Esophagus (tissue), 2 donors: ENCODE data around the gene ARPC1A. TPM values are rescaled to one million over a fixed set of nuclear protein-coding genes. Genes with fewer than 3 reads are reported as not detected.
A peak's percentile ranks its signal among the peaks of the same experiment; 100 is the strongest.
"Not testable (repeated sequence)": the region's sequence is repeated elsewhere in the genome, so short reads cannot be mapped to it uniquely, and the experiment has no call there.

Experiments
- H3K27ac ChIP-seq, 2 donors: one replicate each; pipeline ENCODE4 v1.5.1; 2013; ENCODE audit warnings: low read depth in 2 of 2, mild to moderate bottlenecking in 2 of 2, inconsistent platforms in 1 of 2, low read length in 1 of 2, moderate library complexity in 1 of 2
- H3K27me3 ChIP-seq, 2 donors: one replicate each; pipeline ENCODE4 v1.6.1; 2013; ENCODE audit warnings: low read length in 2 of 2, control low read depth in 1 of 2, mild to moderate bottlenecking in 1 of 2; ENCODE audit not compliant: insufficient read depth in 2 of 2, control insufficient read depth in 1 of 2
- H3K36me3 ChIP-seq, 2 donors: one replicate each; pipeline ENCODE4 v1.6.1; 2013; ENCODE audit warnings: low read length in 1 of 2; ENCODE audit not compliant: control insufficient read depth in 2 of 2, insufficient read depth in 2 of 2
- H3K4me1 ChIP-seq, 2 donors: one replicate each; pipeline ENCODE4 v1.6.1; 2013; ENCODE audit warnings: low read length in 1 of 2; ENCODE audit not compliant: control insufficient read depth in 2 of 2, insufficient read depth in 2 of 2
- H3K4me3 ChIP-seq, 2 donors: one replicate each; pipeline ENCODE4 v1.5.1; 2013; ENCODE audit warnings: low read length in 2 of 2, mild to moderate bottlenecking in 2 of 2, low read depth in 1 of 2, moderate library complexity in 1 of 2
- H3K9me3 ChIP-seq, 2 donors: one replicate each; pipeline ENCODE4 v1.6.1; 2013; ENCODE audit warnings: mild to moderate bottlenecking in 2 of 2, low read depth in 1 of 2, low read length in 1 of 2, moderate library complexity in 1 of 2; ENCODE audit not compliant: control insufficient read depth in 2 of 2, insufficient read depth in 1 of 2
- WGBS, 2 donors: extraction: QIAGEN DNeasy Blood & Tissue Kit; methylation state at CpG; one replicate each; pipeline ENCODE4 v1.1.7; 2013; 5-methylcytosine and 5-hydroxymethylcytosine counted together
- polyA plus RNA-seq, 2 donors: library from polyadenylated mRNA; stranded (reverse); fragments of 200-250 nt; gene quantifications; one replicate each; pipeline ENCODE4 v1.2.3, GENCODE V29; 2013
- donor health status: healthy with polysubstance abuse.
- donor health status: Bipolar disorder and iron deficiency.

The ARPC1A gene
- polyA plus RNA-seq, 2 donors: 150 to 209 TPM

- Histone ChIP-seq H3K27ac (peak within 1 kb of the TSS; percentile 81 to 88), H3K4me3 (peak within 1 kb of the TSS; percentile 60 to 61), H3K36me3 (no peaks in the 10 kb centered on the region), H3K4me1 (peaks cover 2 to 3% of the 10 kb centered on the region in 2 donors), H3K27me3 (no peaks in the 10 kb centered on the region), H3K9me3 (no peaks in the 10 kb centered on the region)
- WGBS, 2 donors: 2% methylated on average over 57 to 95 of the region's 95 CpGs
Measured at GRCh38 chr7:99374111-99375064, 48.7 kb downstream of the ARPC1A start, which contains the start of gene ARPC1B. Gene ARPC1B, plus strand, starts transcription at chr7:99374730. Its CDS starts 10,985 bp downstream, at chr7:99385715.

GRCh38 chr7:99375070-99375807, 49.5 kb downstream of the ARPC1A start:
- H3K9me3 ChIP-seq: no peaks in the 10 kb centered on the region
- WGBS, 2 donors: 2 to 4% methylated on average over 46 to 58 of the region's 58 CpGs
- H3K4me1 ChIP-seq: peaks cover 4 to 7% of the 10 kb centered on the region in 2 donors
- H3K36me3 ChIP-seq: no peaks in the 10 kb centered on the region
- peak overlapping the region; percentile 81 to 88 for H3K27ac ChIP-seq
- H3K27me3 ChIP-seq: no peaks in the 10 kb centered on the region
- H3K4me3 ChIP-seq: peak overlapping the region; percentile 60 to 61

- Histone ChIP-seq H3K9me3 (no peaks in the 10 kb centered on the region), H3K27me3 (no peaks in the 10 kb centered on the region), H3K4me3 (no peak overlapping the region), H3K27ac (peak overlapping the region; percentile 71 to 93), H3K36me3 (no peaks in the 10 kb centered on the region), H3K4me1 (peaks cover 8 to 16% of the 10 kb centered on the region in 2 donors)
- 15 to 31% methylated on average over 7 of the region's 7 CpGs for WGBS, 2 donors
Measured at GRCh38 chr7:99379043-99379577, 53.4 kb downstream of the ARPC1A start.

- H3K4me1 ChIP-seq: peaks cover 8 to 16% of the 10 kb centered on the region in 2 donors
Measured at GRCh38 chr7:99379693-99380031, 54.0 kb downstream of the ARPC1A start.

GRCh38 chr7:99380032-99380822, 54.5 kb downstream of the ARPC1A start:
- Histone ChIP-seq H3K9me3 (no peaks in the 10 kb centered on the region), H3K27ac (peak overlapping the region; percentile 71 to 93), H3K4me1 (peaks cover 8 to 16% of the 10 kb centered on the region in 2 donors), H3K36me3 (no peaks in the 10 kb centered on the region), H3K27me3 (no peaks in the 10 kb centered on the region), H3K4me3 (peak overlapping the region in 1 of 2 donors; percentile 20)
- 49 to 53% methylated on average over 12 of the region's 12 CpGs for WGBS, 2 donors

More at GRCh38 chr7:99379693-99380031, 54.0 kb downstream of the ARPC1A start:
- not testable (repeated sequence) for H3K27me3 ChIP-seq, H3K9me3 ChIP-seq, H3K36me3 ChIP-seq
- peak overlapping the region in 1 of 2 donors; percentile 20 for H3K4me3 ChIP-seq
- peak overlapping the region; percentile 71 to 93 for H3K27ac ChIP-seq
- 20 to 42% methylated on average over 7 of the region's 7 CpGs for WGBS, 2 donors

GRCh38 chr7:99380823-99381663, 55.3 kb downstream of the ARPC1A start:
- H3K4me1 ChIP-seq: peaks cover 8 to 13% of the 10 kb centered on the region in 2 donors
- 55 to 61% methylated on average over 16 of the region's 16 CpGs for WGBS, 2 donors
- H3K27ac ChIP-seq: peak overlapping the region; percentile 71 to 93
- H3K9me3 ChIP-seq: no peaks in the 10 kb centered on the region
- no peaks in the 10 kb centered on the region for H3K27me3 ChIP-seq
- no peaks in the 10 kb centered on the region for H3K36me3 ChIP-seq
- no peak overlapping the region for H3K4me3 ChIP-seq

- no peaks in the 10 kb centered on the region for H3K9me3 ChIP-seq
- no peak overlapping the region for H3K4me3 ChIP-seq
- no peak overlapping the region for H3K27ac ChIP-seq
- H3K36me3 ChIP-seq: no peaks in the 10 kb centered on the region
- peaks cover 8 to 13% of the 10 kb centered on the region in 2 donors for H3K4me1 ChIP-seq
- no peaks in the 10 kb centered on the region for H3K27me3 ChIP-seq
- 62 to 79% methylated on average over 7 of the region's 7 CpGs for WGBS, 2 donors
Measured at GRCh38 chr7:99381664-99382075, 56.0 kb downstream of the ARPC1A start.

- H3K36me3 ChIP-seq: peaks cover 0 to 5% of the 10 kb centered on the region in 2 donors
Measured at GRCh38 chr7:99383203-99383602, 57.5 kb downstream of the ARPC1A start.

More at GRCh38 chr7:99383203-99383602, 57.5 kb downstream of the ARPC1A start:
- Histone ChIP-seq H3K27ac (no peak overlapping the region), H3K4me3 (no peak overlapping the region), H3K27me3 (no peaks in the 10 kb centered on the region), H3K9me3 (no peaks in the 10 kb centered on the region), H3K4me1 (peaks cover 8 to 13% of the 10 kb centered on the region in 2 donors)
- WGBS, 2 donors: 91 to 93% methylated on average over 10 of the region's 10 CpGs
